Tibial nerve (tissue), 4 donors: Measurements from ENCODE around the gene OMD. TPM values are rescaled to one million over a fixed set of nuclear protein-coding genes. Genes with fewer than 3 reads are reported as not detected.
A peak's percentile ranks its signal among the peaks of the same experiment; 100 is the strongest.

Experiments
- DNase-seq, 2 donors: peaks; one replicate each; pipeline ENCODE4 v3.0.0-alpha.2; 2019; ENCODE audit warnings: low spot score in 2 of 2
- H3K27ac ChIP-seq, 4 donors: fragments of 200-600 bp; sonication (generic) in 3 of 4; one replicate each; pipeline ENCODE4 v1.5.1; 2017 to 2019; ENCODE audit warnings: mild to moderate bottlenecking in 1 of 4
- H3K27me3 ChIP-seq, 2 donors: fragments of 200-600 bp; sonication (generic) in 1 of 2; one replicate each; pipeline versions ENCODE4 v1.5.1 to v1.6.0; 2017 to 2019
- H3K36me3 ChIP-seq, 3 donors: fragments of 200-600 bp; sonication (generic); one replicate each; pipeline ENCODE4 v1.5.1; 2018 to 2019
- H3K4me1 ChIP-seq, 4 donors: fragments of 200-600 bp; sonication (generic) in 3 of 4; one replicate each; pipeline ENCODE4 v1.5.1; 2017 to 2019
- H3K4me3 ChIP-seq, 4 donors: fragments of 200-600 bp; sonication (generic) in 3 of 4; one replicate each; pipeline ENCODE4 v1.5.1; 2017 to 2019; ENCODE audit warnings: mild to moderate bottlenecking in 1 of 4, moderate library complexity in 1 of 4
- H3K9me3 ChIP-seq, 4 donors: fragments of 200-600 bp; sonication (generic) in 3 of 4; one replicate each; pipeline ENCODE4 v1.5.1; 2017 to 2019
- EP300 ChIP-seq, 2 donors: sonication (generic); formaldehyde crosslinking; IDR thresholded peaks; one replicate each; pipeline ENCODE4 v1.6.1; 2017; ENCODE audit warnings: antibody characterized with exemption in 2 of 2, mild to moderate bottlenecking in 1 of 2
- POLR2A ChIP-seq, 2 donors: fragments of 450-650 bp; IDR thresholded peaks; one replicate each; pipeline ENCODE4 v1.6.1; 2017; ENCODE audit warnings: antibody characterized with exemption in 2 of 2, mild to moderate bottlenecking in 2 of 2, moderate library complexity in 2 of 2
- WGBS, 2 donors: methylation state at CpG; one replicate each; pipeline ENCODE4 v1.1.5; 2018; 5-methylcytosine and 5-hydroxymethylcytosine counted together
- total RNA-seq, 4 donors: library from RNA; depleted of rRNA; stranded (reverse); fragments of >200 nt; gene quantifications; one replicate each; pipeline ENCODE4 v1.1.0, GENCODE V29; 2016
- TF ChIP-seq, protein P1 (sequence below), 5 experiments: fragments of 200-600 bp in 3 of 5; fragments of 450-650 bp in 2 of 5; sonication (generic) in 3 of 5; IDR thresholded peaks; one replicate each; pipeline ENCODE4 v1.5.1; 2016 to 2019; ENCODE audit warnings: antibody characterized with exemption in 5 of 5, mild to moderate bottlenecking in 3 of 5, moderate library complexity in 2 of 5

The OMD gene
- total RNA-seq, 4 donors from 2014 or later: 19.2 to 64.9 (median 59.5) TPM

DNA sequence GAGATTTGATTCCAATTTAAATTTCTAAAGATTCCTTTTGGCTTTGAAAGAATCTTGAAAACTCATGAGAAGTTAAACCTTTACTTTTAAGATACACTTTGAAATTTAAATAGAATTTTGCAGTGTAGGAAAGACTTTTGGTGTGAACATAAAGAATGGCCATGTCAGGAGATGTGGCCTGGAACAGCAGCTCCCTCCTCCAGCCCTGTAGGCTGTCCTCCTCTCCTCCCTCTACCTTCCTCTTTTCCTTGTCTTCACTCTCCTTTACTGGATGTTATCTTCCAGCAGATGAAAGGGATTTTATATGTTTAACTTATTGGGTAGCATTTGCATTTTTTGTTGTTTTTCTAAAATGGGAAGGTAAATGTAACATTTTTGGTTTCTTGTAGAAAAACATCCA is 39.1 kb upstream of the OMD start:
- no peaks in the 10 kb centered on the region for H3K9me3 ChIP-seq
- peaks cover 0 to 5% (median 0%) of the 10 kb centered on the region in 4 donors for H3K4me1 ChIP-seq
- no peak for DNase-seq
- no peaks in the 10 kb centered on the region for H3K27me3 ChIP-seq
- H3K4me3 ChIP-seq: no peak overlapping the region
- TF ChIP-seq, protein P1, sequence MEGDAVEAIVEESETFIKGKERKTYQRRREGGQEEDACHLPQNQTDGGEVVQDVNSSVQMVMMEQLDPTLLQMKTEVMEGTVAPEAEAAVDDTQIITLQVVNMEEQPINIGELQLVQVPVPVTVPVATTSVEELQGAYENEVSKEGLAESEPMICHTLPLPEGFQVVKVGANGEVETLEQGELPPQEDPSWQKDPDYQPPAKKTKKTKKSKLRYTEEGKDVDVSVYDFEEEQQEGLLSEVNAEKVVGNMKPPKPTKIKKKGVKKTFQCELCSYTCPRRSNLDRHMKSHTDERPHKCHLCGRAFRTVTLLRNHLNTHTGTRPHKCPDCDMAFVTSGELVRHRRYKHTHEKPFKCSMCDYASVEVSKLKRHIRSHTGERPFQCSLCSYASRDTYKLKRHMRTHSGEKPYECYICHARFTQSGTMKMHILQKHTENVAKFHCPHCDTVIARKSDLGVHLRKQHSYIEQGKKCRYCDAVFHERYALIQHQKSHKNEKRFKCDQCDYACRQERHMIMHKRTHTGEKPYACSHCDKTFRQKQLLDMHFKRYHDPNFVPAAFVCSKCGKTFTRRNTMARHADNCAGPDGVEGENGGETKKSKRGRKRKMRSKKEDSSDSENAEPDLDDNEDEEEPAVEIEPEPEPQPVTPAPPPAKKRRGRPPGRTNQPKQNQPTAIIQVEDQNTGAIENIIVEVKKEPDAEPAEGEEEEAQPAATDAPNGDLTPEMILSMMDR (IDR thresholded peaks at IDR 0.05): no peak
- TF ChIP-seq EP300 (IDR thresholded peaks at IDR 0.05): no peak
- no peak for TF ChIP-seq POLR2A (IDR thresholded peaks at IDR 0.05)
- H3K27ac ChIP-seq: peak overlapping the region in 2 of 4 donors; percentile 20 to 29
- no peaks in the 10 kb centered on the region for H3K36me3 ChIP-seq

DNA sequence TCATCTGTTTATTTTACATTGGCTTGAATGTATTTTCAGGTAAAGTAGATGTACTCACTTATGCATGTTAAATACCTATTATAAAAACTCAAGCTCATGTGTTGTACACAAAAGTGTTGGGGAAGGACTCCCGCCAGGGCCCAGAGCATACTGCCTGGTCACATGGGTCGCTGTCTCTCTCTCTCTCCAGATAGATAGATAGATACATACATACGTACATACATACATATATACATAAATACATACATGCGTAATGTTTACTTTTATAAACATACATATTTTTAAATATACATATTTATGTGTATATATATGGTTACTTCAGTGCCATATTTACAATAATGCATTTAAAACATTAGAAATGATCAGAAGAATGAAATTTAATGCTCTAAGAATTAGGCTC is 33.3 kb upstream of the OMD start:
- Histone ChIP-seq H3K4me3 (no peak overlapping the region), H3K27ac (no peak overlapping the region), H3K27me3 (no peaks in the 10 kb centered on the region), H3K36me3 (no peaks in the 10 kb centered on the region), H3K4me1 (no peaks in the 10 kb centered on the region), H3K9me3 (no peaks in the 10 kb centered on the region)
- TF ChIP-seq, protein P1 (IDR thresholded peaks at IDR 0.05): no peak
- TF ChIP-seq EP300 (IDR thresholded peaks at IDR 0.05) (no peak), POLR2A (IDR thresholded peaks at IDR 0.05) (no peak)
- WGBS, 2 donors: 91 to 94% methylated on average over 4 of the region's 4 CpGs
- no peak for DNase-seq

DNA sequence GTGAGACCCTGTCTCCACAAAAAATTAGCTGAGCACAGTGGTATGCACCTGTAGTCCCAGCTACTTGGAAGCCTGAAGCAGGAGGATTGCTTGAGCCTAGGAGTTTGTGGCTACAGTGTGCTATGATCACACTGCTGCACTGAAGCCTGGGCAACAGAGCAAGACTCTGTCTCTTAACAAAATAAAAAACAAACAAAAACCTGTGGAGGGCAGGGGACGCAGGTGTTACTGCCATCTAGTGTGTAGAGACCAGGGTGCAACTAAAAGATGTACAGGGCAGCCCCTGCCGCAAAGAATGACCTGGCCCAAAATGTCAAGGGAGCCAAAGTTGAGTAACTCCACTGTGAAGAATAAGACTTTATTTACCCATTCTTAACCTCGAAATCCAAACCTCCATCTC is 30.9 kb upstream of the OMD start:
- no peak for DNase-seq
- no peak overlapping the region for H3K27ac ChIP-seq
- WGBS, 2 donors: 78 to 87% methylated on average over 3 of the region's 3 CpGs
- no peaks in the 10 kb centered on the region for H3K36me3 ChIP-seq
- no peaks in the 10 kb centered on the region for H3K4me1 ChIP-seq
- no peak overlapping the region for H3K4me3 ChIP-seq
- TF ChIP-seq EP300 (IDR thresholded peaks at IDR 0.05) (no peak), POLR2A (IDR thresholded peaks at IDR 0.05) (no peak)
- TF ChIP-seq, protein P1 (IDR thresholded peaks at IDR 0.05): no peak
- no peaks in the 10 kb centered on the region for H3K9me3 ChIP-seq
- H3K27me3 ChIP-seq: no peaks in the 10 kb centered on the region

DNA sequence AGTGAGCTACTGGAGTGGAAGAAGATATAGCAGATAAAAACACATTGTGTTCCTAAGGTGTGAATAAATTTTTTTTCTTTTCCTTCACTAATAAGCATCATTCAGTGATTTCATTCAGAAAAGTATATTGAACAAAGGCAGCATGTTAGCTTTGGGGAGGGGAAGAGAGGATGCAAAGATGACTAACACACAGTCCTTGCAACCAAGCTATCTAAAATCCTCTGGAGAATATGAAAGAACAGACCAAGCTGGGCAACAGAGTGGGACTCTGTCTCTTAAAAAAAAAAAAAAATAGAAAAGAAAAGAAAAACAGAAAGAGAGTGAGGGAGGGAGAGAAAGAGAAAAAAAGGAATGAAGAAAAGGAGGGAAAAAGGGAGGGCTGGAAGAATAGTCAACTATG is 22.3 kb upstream of the OMD start:
- H3K36me3 ChIP-seq: no peaks in the 10 kb centered on the region
- no peak overlapping the region for H3K27ac ChIP-seq
- no peak for DNase-seq
- TF ChIP-seq, protein P1 (IDR thresholded peaks at IDR 0.05): no peak
- TF ChIP-seq EP300 (IDR thresholded peaks at IDR 0.05) (no peak), POLR2A (IDR thresholded peaks at IDR 0.05) (no peak)
- no peaks in the 10 kb centered on the region for H3K4me1 ChIP-seq
- H3K4me3 ChIP-seq: no peak overlapping the region
- H3K27me3 ChIP-seq: no peaks in the 10 kb centered on the region
- no peaks in the 10 kb centered on the region for H3K9me3 ChIP-seq

DNA sequence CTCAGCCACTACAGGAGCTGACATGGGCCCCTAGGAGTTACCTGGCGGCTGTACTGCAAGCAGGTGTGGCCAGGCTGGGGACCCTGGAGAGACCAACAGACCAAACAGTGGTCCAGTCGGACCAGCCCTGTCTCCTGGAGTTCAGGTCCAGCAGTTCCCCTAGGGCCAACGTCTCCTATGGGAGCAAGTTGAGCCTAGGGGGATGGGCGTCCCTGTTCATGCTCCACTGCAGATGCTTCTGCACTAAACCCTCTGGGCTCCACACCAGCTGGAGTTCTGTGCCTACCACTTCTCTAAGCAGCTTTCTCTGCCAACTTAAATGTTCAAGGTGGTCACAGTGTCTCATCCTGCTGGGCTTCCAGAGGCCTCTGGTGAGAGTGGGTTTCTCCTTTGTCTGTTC is 20.6 kb upstream of the OMD start:
- no peaks in the 10 kb centered on the region for H3K9me3 ChIP-seq
- no peak overlapping the region for H3K27ac ChIP-seq
- H3K36me3 ChIP-seq: no peaks in the 10 kb centered on the region
- H3K4me1 ChIP-seq: no peaks in the 10 kb centered on the region
- no peaks in the 10 kb centered on the region for H3K27me3 ChIP-seq
- DNase-seq: no peak
- no peak overlapping the region for H3K4me3 ChIP-seq
- TF ChIP-seq, protein P1 (IDR thresholded peaks at IDR 0.05): no peak
- TF ChIP-seq EP300 (IDR thresholded peaks at IDR 0.05) (no peak), POLR2A (IDR thresholded peaks at IDR 0.05) (no peak)
- 88 to 92% methylated on average over 4 of the region's 4 CpGs for WGBS, 2 donors
